ENCODE data around the gene EFCAB11. TPM values are rescaled to one million over a fixed set of nuclear protein-coding genes. Genes with fewer than 3 reads are reported as not detected.
A peak's percentile ranks its signal among the peaks of the same experiment; 100 is the strongest.

The EFCAB11 gene
- total RNA-seq, 1 experiment from 2014 or later = 36.2 TPM

GRCh38 chr14:89856871-89857345 lies 97.6 kb downstream of the EFCAB11 start:
- intact Hi-C loops (cut with micrococcal nuclease; ENCODE audit: unreplicated experiment) = loop anchor here (2.0 to 5.0 kb wide), 2 partner anchors 45 to 58 kb away; no protein-coding TSS in a partner anchor
- no peak overlapping the region for H3K4me3 Mint-ChIP-seq (ENCODE audit: unreplicated experiment)
- peaks cover 10% of the 10 kb centered on the region for H3K9me3 Mint-ChIP-seq (ENCODE audit: unreplicated experiment)
- no peaks in the 10 kb centered on the region for H3K36me3 Mint-ChIP-seq (ENCODE audit: insufficient read depth, unreplicated experiment)
- peaks cover 8% of the 10 kb centered on the region for H3K4me1 Mint-ChIP-seq (ENCODE audit: low read depth, unreplicated experiment)
- no peaks in the 10 kb centered on the region for H3K36me3 ChIP-seq (ENCODE audit: control insufficient read depth, insufficient read depth, low read length)
- H3K9me3 ChIP-seq = no peaks in the 10 kb centered on the region
- no peaks in the 10 kb centered on the region for H3K27me3 Mint-ChIP-seq (ENCODE audit: insufficient read depth, unreplicated experiment)
- peak; percentile 41 to 50 for DNase-seq
- BruUV-seq (replicated peaks) = no TSS peak
- ChIA-PET POLR2A (no interaction called here), CTCF (no interaction called here)
- no peak for TF ChIP-seq CTCF (IDR thresholded peaks at IDR 0.05; ENCODE audit: insufficient read depth in 1 of 2, low read depth in 1 of 2, low read length in 1 of 2, severe bottlenecking in 1 of 2, unreplicated experiment in 1 of 2)
- H3K27me3 ChIP-seq (replicated peaks; ENCODE audit: control insufficient read depth, insufficient read depth, low read length) = no peaks in the 10 kb centered on the region
- peaks cover 22% of the 10 kb centered on the region for H3K4me1 ChIP-seq
- no peak overlapping the region for H3K27ac Mint-ChIP-seq (ENCODE audit: unreplicated experiment)
- no peak overlapping the region for H3K4me3 ChIP-seq (ENCODE audit: low read depth, low read length)

GRCh38 chr14:89855961-89856656 lies 98.4 kb downstream of the EFCAB11 start:
- no peak overlapping the region for H3K27ac Mint-ChIP-seq (ENCODE audit: unreplicated experiment)
- CTCF ChIA-PET = interaction anchor here (0.6 kb wide), 1 partner anchor 85 kb away, joined by 3 read pairs; no protein-coding TSS in a partner anchor
- Histone ChIP-seq H3K9me3 (no peaks in the 10 kb centered on the region), H3K4me3 (ENCODE audit: low read depth, low read length) (no peak overlapping the region), H3K4me1 (peaks cover 22% of the 10 kb centered on the region), H3K27me3 (replicated peaks; ENCODE audit: control insufficient read depth, insufficient read depth, low read length) (no peaks in the 10 kb centered on the region), H3K36me3 (ENCODE audit: control insufficient read depth, insufficient read depth, low read length) (no peaks in the 10 kb centered on the region)
- peaks cover 8% of the 10 kb centered on the region for H3K4me1 Mint-ChIP-seq (ENCODE audit: low read depth, unreplicated experiment)
- no peak for DNase-seq
- BruUV-seq (replicated peaks) = no TSS peak
- POLR2A ChIA-PET = no interaction called here
- H3K27me3 Mint-ChIP-seq (ENCODE audit: insufficient read depth, unreplicated experiment) = no peaks in the 10 kb centered on the region
- H3K9me3 Mint-ChIP-seq (ENCODE audit: unreplicated experiment) = peaks cover 5% of the 10 kb centered on the region
- H3K36me3 Mint-ChIP-seq (ENCODE audit: insufficient read depth, unreplicated experiment) = no peaks in the 10 kb centered on the region
- no peak for TF ChIP-seq CTCF (IDR thresholded peaks at IDR 0.05; ENCODE audit: insufficient read depth in 1 of 2, low read depth in 1 of 2, low read length in 1 of 2, severe bottlenecking in 1 of 2, unreplicated experiment in 1 of 2)
- intact Hi-C loops (cut with micrococcal nuclease; ENCODE audit: unreplicated experiment) = loop anchor here (2.0 to 5.0 kb wide), 2 partner anchors 46 to 59 kb away; no protein-coding TSS in a partner anchor
- H3K4me3 Mint-ChIP-seq (ENCODE audit: unreplicated experiment) = no peak overlapping the region

DNA sequence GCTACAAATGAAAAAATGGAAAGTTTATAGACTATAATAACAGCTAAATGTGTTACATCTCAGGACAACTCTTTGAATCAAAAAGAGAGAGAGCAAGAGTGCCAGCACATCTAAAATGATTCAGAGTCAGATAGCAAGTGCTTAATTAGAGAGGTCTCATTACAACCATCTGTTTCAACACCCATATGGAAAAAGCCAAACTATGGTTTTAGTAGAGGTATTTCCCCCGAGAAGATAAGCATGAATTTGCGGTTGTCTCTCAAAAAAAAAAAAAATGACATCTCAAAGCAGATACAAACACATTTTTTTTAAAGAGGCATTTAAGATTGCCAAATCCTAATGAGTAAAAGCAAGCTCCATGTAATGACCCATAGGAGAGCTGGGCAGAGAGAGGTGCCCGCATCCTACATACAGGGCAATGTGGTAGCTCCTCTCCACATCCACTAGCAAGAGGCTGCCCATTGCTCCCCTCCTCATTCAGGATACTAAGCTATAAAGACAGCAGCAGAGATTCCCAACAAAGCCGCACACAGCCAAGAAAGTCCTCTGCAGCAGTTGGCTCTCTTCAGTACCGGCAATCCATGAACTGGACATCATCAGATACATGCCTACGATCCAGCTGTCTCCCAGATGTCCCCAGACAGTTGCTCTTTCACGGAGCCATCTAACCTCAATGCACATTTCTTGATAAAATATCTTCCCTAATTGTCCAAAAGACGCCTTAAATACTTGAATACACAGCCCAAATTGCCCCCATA lies 100.4 kb downstream of the EFCAB11 start:
- no peak overlapping the region for H3K4me3 ChIP-seq (ENCODE audit: low read depth, low read length)
- Mint-ChIP-seq H3K27me3 (ENCODE audit: insufficient read depth, unreplicated experiment) (no peaks in the 10 kb centered on the region), H3K4me3 (ENCODE audit: unreplicated experiment) (no peak overlapping the region), H3K9me3 (ENCODE audit: unreplicated experiment) (no peaks in the 10 kb centered on the region), H3K36me3 (ENCODE audit: insufficient read depth, unreplicated experiment) (no peaks in the 10 kb centered on the region), H3K4me1 (ENCODE audit: low read depth, unreplicated experiment) (peaks cover 8% of the 10 kb centered on the region), H3K27ac (ENCODE audit: unreplicated experiment) (no peak overlapping the region)
- no TSS peak for BruUV-seq (replicated peaks)
- POLR2A ChIA-PET = interaction anchor here (0.7 kb wide), 1 partner anchor 68 kb away, joined by 3 read pairs; no protein-coding TSS in a partner anchor
- DNase-seq = no peak
- H3K27me3 ChIP-seq (replicated peaks; ENCODE audit: control insufficient read depth, insufficient read depth, low read length) = no peaks in the 10 kb centered on the region
- H3K4me1 ChIP-seq = peaks cover 22% of the 10 kb centered on the region
- CTCF ChIA-PET = interaction anchor here (0.9 kb wide), 1 partner anchor 45 kb away, joined by 3 read pairs; no protein-coding TSS in a partner anchor
- no peaks in the 10 kb centered on the region for H3K9me3 ChIP-seq
- intact Hi-C loops (cut with micrococcal nuclease; ENCODE audit: unreplicated experiment) = no loop called here
- TF ChIP-seq CTCF (IDR thresholded peaks at IDR 0.05; ENCODE audit: insufficient read depth in 1 of 2, low read depth in 1 of 2, low read length in 1 of 2, severe bottlenecking in 1 of 2, unreplicated experiment in 1 of 2) = no peak
- H3K36me3 ChIP-seq (ENCODE audit: control insufficient read depth, insufficient read depth, low read length) = no peaks in the 10 kb centered on the region
